ENCODE measurements around the gene ZDHHC12. TPM values are rescaled to one million over a fixed set of nuclear protein-coding genes. Genes with fewer than 3 reads are reported as not detected.

ZDHHC12 gene
- total RNA-seq, 2 experiments from 2014 or later = 40.0 to 56.8 TPM

DNA sequence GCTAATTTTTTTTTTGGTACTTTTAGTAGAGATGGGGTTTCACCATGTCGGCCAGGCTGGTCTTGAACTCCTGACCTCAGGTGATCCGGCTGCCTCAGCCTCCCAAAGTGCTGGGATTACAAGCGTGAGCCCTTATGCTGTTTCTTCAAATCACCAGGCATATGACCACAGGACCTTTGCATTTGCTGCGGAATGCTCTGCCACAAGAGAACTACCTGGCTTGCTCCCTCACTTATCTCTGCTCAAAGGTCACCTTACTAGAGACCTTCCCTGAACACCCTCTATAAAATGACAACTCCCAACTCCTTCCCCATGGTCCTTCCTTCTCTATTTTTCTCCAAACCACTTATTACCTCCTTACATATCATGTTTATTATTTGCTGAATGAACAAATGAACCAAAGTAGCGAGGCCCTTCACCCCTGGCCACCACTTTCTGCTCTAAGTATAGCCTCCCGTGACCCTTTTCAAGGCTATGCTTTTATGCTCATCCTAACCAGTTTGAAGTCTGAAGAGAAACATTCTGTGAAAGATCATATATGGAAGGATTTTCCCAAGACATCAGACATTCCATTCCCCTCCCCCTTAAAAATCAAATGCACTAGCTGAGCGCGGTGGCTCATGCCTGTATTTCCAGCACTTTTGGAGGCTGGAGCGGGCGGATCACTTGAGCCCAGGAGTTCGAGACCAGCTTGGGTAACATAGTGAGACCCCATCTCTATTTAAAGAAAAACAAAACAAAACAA, 46.5 kb upstream of the ZDHHC12 start:
- Histone ChIP-seq H3K9me2 (ENCODE audit: insufficient read depth, low read length) (no peaks in the 10 kb centered on the region), H3K4me3 (ENCODE audit: low read depth, low read length, poor library complexity, severe bottlenecking) (peak overlapping the region; percentile 86), H3K9me3 (ENCODE audit: low read length) (no peaks in the 10 kb centered on the region; the same call in 1 of the 2 replicates), H3K4me2 (ENCODE audit: low read length) (peak overlapping the region; percentile 81), H4K20me1 (ENCODE audit: insufficient read depth, low read length) (no peaks in the 10 kb centered on the region), H3K79me2 (ENCODE audit: insufficient read depth, low read depth, low read length) (no peaks in the 10 kb centered on the region), H3K4me1 (ENCODE audit: insufficient read depth, low read length, poor library complexity, severe bottlenecking) (peaks cover 16% of the 10 kb centered on the region), H3K36me3 (ENCODE audit: insufficient read depth, low read length) (no peaks in the 10 kb centered on the region), H3K27ac (ENCODE audit: low read depth, low read length, poor library complexity, severe bottlenecking) (no peak overlapping the region), H2AFZ (ENCODE audit: low read length) (no peak overlapping the region)
- intact Hi-C loops (cut with micrococcal nuclease; ENCODE audit: unreplicated experiment) = loop anchor here (1.0 to 5.0 kb wide), 3 partner anchors 17 to 88 kb away; partner anchors contain the start of genes TBC1D13 and ZDHHC12
- TF ChIP-seq EZH2phosphoT487 (IDR thresholded peaks at IDR 0.05; ENCODE audit: borderline replicate concordance, low read depth, low read length) = no peak
- TF ChIP-seq, protein P1, sequence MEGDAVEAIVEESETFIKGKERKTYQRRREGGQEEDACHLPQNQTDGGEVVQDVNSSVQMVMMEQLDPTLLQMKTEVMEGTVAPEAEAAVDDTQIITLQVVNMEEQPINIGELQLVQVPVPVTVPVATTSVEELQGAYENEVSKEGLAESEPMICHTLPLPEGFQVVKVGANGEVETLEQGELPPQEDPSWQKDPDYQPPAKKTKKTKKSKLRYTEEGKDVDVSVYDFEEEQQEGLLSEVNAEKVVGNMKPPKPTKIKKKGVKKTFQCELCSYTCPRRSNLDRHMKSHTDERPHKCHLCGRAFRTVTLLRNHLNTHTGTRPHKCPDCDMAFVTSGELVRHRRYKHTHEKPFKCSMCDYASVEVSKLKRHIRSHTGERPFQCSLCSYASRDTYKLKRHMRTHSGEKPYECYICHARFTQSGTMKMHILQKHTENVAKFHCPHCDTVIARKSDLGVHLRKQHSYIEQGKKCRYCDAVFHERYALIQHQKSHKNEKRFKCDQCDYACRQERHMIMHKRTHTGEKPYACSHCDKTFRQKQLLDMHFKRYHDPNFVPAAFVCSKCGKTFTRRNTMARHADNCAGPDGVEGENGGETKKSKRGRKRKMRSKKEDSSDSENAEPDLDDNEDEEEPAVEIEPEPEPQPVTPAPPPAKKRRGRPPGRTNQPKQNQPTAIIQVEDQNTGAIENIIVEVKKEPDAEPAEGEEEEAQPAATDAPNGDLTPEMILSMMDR (conservative IDR thresholded peaks at IDR 0.05; ENCODE audit: low read length) = no peak
- CTCF ChIA-PET (ENCODE audit: unreplicated experiment) = interaction anchor here (1.0 kb wide), 1 partner anchor 36 kb away, joined by 3 read pairs; no protein-coding TSS in a partner anchor
- no peak for DNase-seq (ENCODE audit: low spot score)
- POLR2A ChIA-PET = interaction anchor here (0.6 to 2.6 kb wide), 3 partner anchors 9 to 46 kb away, joined by 3 to 9 read pairs (median 6); partner anchors contain the start of gene ZDHHC12
- TSS peak; percentile 68 for BruUV-seq (replicated peaks)

DNA sequence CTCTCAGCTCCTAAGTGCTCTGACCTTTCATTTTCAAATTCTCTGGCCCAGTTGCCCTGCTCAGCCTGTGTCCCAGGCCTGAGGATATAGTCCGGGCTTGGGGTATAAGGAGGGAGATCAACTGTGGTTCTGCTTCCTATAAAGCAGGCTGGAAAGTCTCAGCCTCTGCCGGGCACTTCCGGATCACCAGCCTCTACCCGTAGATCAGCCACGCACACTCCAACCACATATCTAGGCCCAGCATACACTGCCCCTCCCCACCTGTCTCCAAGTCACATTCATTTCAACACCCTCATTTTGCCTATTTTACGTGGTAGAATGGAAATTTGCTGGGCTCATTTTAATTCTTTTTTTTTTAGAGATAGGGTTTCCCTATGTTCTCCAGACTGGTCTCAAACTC, 44.7 kb upstream of the ZDHHC12 start:
- Histone ChIP-seq H3K4me1 (ENCODE audit: insufficient read depth, low read length, poor library complexity, severe bottlenecking) (peaks cover 16% of the 10 kb centered on the region), H3K9me2 (ENCODE audit: insufficient read depth, low read length) (no peaks in the 10 kb centered on the region), H3K36me3 (ENCODE audit: insufficient read depth, low read length) (no peaks in the 10 kb centered on the region), H4K20me1 (ENCODE audit: insufficient read depth, low read length) (no peaks in the 10 kb centered on the region), H3K9me3 (ENCODE audit: low read length) (no peaks in the 10 kb centered on the region), H3K79me2 (ENCODE audit: insufficient read depth, low read depth, low read length) (no peaks in the 10 kb centered on the region), H2AFZ (ENCODE audit: low read length) (no peak overlapping the region), H3K27ac (ENCODE audit: low read depth, low read length, poor library complexity, severe bottlenecking) (no peak overlapping the region), H3K4me2 (ENCODE audit: low read length) (no peak overlapping the region), H3K4me3 (ENCODE audit: low read depth, low read length, poor library complexity, severe bottlenecking) (no peak overlapping the region)
- ChIA-PET POLR2A (interaction anchor here (0.7 kb wide), 1 partner anchor 145 kb away, joined by 3 read pairs; no protein-coding TSS in a partner anchor), CTCF (ENCODE audit: unreplicated experiment) (no interaction called here)
- DNase-seq (ENCODE audit: low spot score) = no peak
- intact Hi-C loops (cut with micrococcal nuclease; ENCODE audit: unreplicated experiment) = no loop called here
- TF ChIP-seq EZH2phosphoT487 (IDR thresholded peaks at IDR 0.05; ENCODE audit: borderline replicate concordance, low read depth, low read length) = no peak
- TF ChIP-seq, protein P1 (conservative IDR thresholded peaks at IDR 0.05; ENCODE audit: low read length) = no peak
- BruUV-seq (replicated peaks) = no TSS peak

DNA sequence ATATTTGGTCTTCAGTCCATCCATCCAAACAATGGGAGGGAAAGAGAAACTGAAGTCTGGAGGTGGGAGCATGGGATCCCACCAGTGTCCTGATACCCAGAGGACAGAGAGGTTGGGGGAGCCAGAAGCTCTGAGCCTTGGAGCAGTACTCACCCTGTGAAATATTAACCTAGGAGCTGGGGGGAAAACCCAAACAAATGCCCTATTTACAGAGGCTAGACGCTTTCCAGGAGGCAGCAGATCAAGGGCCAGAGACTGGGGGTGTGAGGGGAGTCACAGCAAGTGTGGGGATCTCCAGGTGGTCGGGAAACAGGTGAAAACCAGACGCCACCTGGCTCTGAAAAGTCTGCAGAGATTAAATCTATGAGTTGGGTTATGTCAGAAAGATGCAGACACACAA, 41.6 kb upstream of the ZDHHC12 start:
- no TSS peak for BruUV-seq (replicated peaks)
- no peaks in the 10 kb centered on the region for H3K9me2 ChIP-seq (ENCODE audit: insufficient read depth, low read length)
- intact Hi-C loops (cut with micrococcal nuclease; ENCODE audit: unreplicated experiment) = no loop called here
- H3K4me2 ChIP-seq (ENCODE audit: low read length) = no peak overlapping the region
- H3K4me3 ChIP-seq (ENCODE audit: low read depth, low read length, poor library complexity, severe bottlenecking) = no peak overlapping the region
- no peaks in the 10 kb centered on the region for H3K79me2 ChIP-seq (ENCODE audit: insufficient read depth, low read depth, low read length)
- H2AFZ ChIP-seq (ENCODE audit: low read length) = no peak overlapping the region
- DNase-seq (ENCODE audit: low spot score) = no peak
- H3K27ac ChIP-seq (ENCODE audit: low read depth, low read length, poor library complexity, severe bottlenecking) = no peak overlapping the region
- TF ChIP-seq EZH2phosphoT487 (IDR thresholded peaks at IDR 0.05; ENCODE audit: borderline replicate concordance, low read depth, low read length) = no peak
- TF ChIP-seq, protein P1 (conservative IDR thresholded peaks at IDR 0.05; ENCODE audit: low read length) = no peak
- H4K20me1 ChIP-seq (ENCODE audit: insufficient read depth, low read length) = no peaks in the 10 kb centered on the region
- ChIA-PET CTCF (ENCODE audit: unreplicated experiment) (no interaction called here), POLR2A (interaction anchor here (0.6 to 1.3 kb wide), 2 partner anchors 41 to 115 kb away, joined by 6 to 7 read pairs; partner anchors contain the start of gene ZDHHC12)
- H3K4me1 ChIP-seq (ENCODE audit: insufficient read depth, low read length, poor library complexity, severe bottlenecking) = peaks cover under 1% of the 10 kb centered on the region
- no peaks in the 10 kb centered on the region for H3K9me3 ChIP-seq (ENCODE audit: low read length)
- H3K36me3 ChIP-seq (ENCODE audit: insufficient read depth, low read length) = no peaks in the 10 kb centered on the region
